Activated CD4-positive, alpha-beta T cell treated with anti-CD3 and anti-CD28 coated beads, Interleukin-2, amount 10 ng/mL, durations not matched to agents 7 days and 5 days (primary cell): ENCODE data around the gene S100A4. TPM values are rescaled to one million over a fixed set of nuclear protein-coding genes. Genes with fewer than 3 reads are reported as not detected.

Source experiments
- total RNA-seq, 2 experiments: library from RNA; stranded (reverse); gene quantifications; one replicate each; pipeline ENCODE4 v1.2.3, GENCODE V29; 2021

The S100A4 gene
- total RNA-seq, 2 experiments from 2014 or later, result 678 to 905 TPM

Other genes starting within 250 kb of the S100A4 start
- gene PGLYRP3, start 232.9 kb downstream of the S100A4 start, total RNA-seq, result not detected
- gene PGLYRP4, start 197.0 kb downstream of the S100A4 start, total RNA-seq, result not detected
- under 1 TPM in 1 of 2 experiments, not detected in 1; 0.77 TPM for gene S100A9, start 188.0 kb downstream of the S100A4 start, total RNA-seq
- gene S100A12, start 170.2 kb downstream of the S100A4 start, total RNA-seq, result not detected
- not detected for gene S100A8, start 154.7 kb downstream of the S100A4 start, total RNA-seq
- not detected for gene S100A7A, start 129.3 kb downstream of the S100A4 start, total RNA-seq
- gene S100A7, start 85.2 kb downstream of the S100A4 start, total RNA-seq, result not detected
- 100 to 1,000 TPM; 444 to 557 TPM for gene S100A6, start 9.8 kb downstream of the S100A4 start, total RNA-seq
- 1 to 10 TPM; 3.0 to 3.8 TPM for gene S100A5, start 4.9 kb downstream of the S100A4 start, total RNA-seq
- not detected for gene S100A3, start 3.5 kb upstream of the S100A4 start, total RNA-seq
- gene S100A2, start 20.0 kb upstream of the S100A4 start, total RNA-seq, result 1 to 10 TPM in 1 of 2 experiments, under 1 TPM in 1; 0.50 to 1.8 TPM
- gene S100A16, start 67.3 kb upstream of the S100A4 start, total RNA-seq, result not detected
- not detected for gene S100A14, start 70.5 kb upstream of the S100A4 start, total RNA-seq
- gene S100A13, start 81.7 kb upstream of the S100A4 start, total RNA-seq, result 1 to 10 TPM; 3.9 to 4.2 TPM
- not detected for gene S100A1, start 82.6 kb upstream of the S100A4 start, total RNA-seq
- 10 to 100 TPM; 96.1 to 98.3 TPM for gene CHTOP, start 88.3 kb upstream of the S100A4 start, total RNA-seq
- 10 to 100 TPM; 36.1 to 39.6 TPM for gene SNAPIN, start 112.9 kb upstream of the S100A4 start, total RNA-seq
- gene ILF2, start 125.2 kb upstream of the S100A4 start, total RNA-seq, result 100 to 1,000 TPM; 192 to 223 TPM
- not detected for gene NPR1, start 132.9 kb upstream of the S100A4 start, total RNA-seq
- gene INTS3, start 182.2 kb upstream of the S100A4 start, total RNA-seq, result 10 to 100 TPM; 62.9 to 64.8 TPM
- gene SLC27A3, start 229.6 kb upstream of the S100A4 start, total RNA-seq, result 10 to 100 TPM; 22.2 to 22.9 TPM